Measurements from ENCODE around the gene LRMDA.

DNA sequence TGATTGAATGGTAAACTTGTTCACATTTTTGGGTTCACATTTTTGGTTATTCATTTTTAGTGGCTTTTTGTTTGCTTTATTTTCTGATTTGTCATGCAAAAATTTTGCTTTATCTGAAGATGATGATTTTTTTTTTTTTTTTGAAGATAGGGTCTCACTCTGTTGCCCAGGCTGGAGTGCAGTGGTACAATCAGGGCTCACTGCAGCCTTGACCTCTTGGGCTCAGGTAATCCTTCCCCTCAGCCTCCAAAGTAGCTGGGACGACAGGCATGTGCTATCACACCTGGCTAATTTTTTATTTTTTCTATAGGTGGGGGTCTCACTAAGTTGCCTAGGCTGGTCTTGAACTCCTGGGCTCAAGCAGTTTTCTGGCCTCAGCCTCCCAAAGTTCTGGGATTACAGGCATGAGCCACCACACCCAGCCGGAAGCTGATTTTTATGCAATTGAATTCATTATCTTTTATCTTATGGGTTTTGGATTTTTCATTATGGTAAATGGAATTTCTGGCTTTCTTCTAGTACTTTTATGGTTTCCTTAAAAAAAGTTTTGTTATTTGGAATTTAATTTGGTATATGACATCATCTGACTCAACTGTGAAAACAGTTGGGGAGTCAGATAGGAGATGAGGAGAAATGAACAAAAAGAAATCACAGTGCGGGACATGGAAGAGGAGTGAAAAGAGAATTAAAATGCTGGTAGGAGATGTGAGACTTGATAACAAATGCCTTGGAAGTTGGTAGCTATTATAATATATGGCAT, 158.7 kb downstream of the LRMDA start:
- TF ChIP-seq EP300 (IDR thresholded peaks at IDR 0.05) (no peak), POLR2A (IDR thresholded peaks at IDR 0.05) (no peak)
